ENCODE data around the gene RALGAPA2. TPM values are rescaled to one million over a fixed set of nuclear protein-coding genes. Genes with fewer than 3 reads are reported as not detected.

RALGAPA2 gene
- total RNA-seq, 1 experiment from 2014 or later: 9.8 TPM

DNA sequence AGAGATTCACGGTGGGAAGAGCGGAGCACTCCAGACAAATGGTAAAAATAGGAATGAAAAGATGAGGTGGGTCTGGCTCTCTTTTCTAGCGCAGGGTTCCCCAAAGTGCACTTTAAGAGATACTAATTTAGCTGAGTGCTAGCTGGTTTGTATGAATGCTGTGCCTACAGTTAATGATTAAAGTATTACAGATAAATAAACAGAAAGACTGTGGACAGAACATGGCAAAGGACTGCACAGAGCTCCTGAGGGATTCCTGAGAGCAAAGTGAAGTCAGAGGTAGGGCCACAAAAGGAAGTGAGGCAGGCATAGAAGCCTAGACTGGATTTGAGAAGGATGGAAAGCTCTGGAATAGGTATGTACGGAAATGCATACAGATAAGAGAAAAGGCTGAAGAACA is 230.0 kb downstream of the RALGAPA2 start:
- CTCF ChIA-PET: no interaction called here
- no peak overlapping the region for H2AFZ ChIP-seq (ENCODE audit: low read length)
- peaks cover 15% of the 10 kb centered on the region for H3K4me1 ChIP-seq (ENCODE audit: insufficient read depth, low read length)
- no peak overlapping the region for H3K4me3 ChIP-seq (ENCODE audit: low read length)
- H3K27me3 ChIP-seq (ENCODE audit: low read length): no peaks in the 10 kb centered on the region
- H4K20me1 ChIP-seq (ENCODE audit: low read length): no peaks in the 10 kb centered on the region
- no peaks in the 10 kb centered on the region for H3K36me3 ChIP-seq (ENCODE audit: low read depth, low read length)
- TF ChIP-seq EZH2phosphoT487 (IDR thresholded peaks at IDR 0.05; ENCODE audit: borderline replicate concordance, low read length) (no peak), EZH2 (IDR thresholded peaks at IDR 0.05; ENCODE audit: low read length, unreplicated experiment) (no peak)
- TF ChIP-seq, protein P1, sequence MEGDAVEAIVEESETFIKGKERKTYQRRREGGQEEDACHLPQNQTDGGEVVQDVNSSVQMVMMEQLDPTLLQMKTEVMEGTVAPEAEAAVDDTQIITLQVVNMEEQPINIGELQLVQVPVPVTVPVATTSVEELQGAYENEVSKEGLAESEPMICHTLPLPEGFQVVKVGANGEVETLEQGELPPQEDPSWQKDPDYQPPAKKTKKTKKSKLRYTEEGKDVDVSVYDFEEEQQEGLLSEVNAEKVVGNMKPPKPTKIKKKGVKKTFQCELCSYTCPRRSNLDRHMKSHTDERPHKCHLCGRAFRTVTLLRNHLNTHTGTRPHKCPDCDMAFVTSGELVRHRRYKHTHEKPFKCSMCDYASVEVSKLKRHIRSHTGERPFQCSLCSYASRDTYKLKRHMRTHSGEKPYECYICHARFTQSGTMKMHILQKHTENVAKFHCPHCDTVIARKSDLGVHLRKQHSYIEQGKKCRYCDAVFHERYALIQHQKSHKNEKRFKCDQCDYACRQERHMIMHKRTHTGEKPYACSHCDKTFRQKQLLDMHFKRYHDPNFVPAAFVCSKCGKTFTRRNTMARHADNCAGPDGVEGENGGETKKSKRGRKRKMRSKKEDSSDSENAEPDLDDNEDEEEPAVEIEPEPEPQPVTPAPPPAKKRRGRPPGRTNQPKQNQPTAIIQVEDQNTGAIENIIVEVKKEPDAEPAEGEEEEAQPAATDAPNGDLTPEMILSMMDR (conservative IDR thresholded peaks at IDR 0.05; ENCODE audit: low read depth, low read length): no peak
- no peak overlapping the region for H3K4me2 ChIP-seq (ENCODE audit: low read length)
- DNase-seq (no peak), ATAC-seq (no peak)
- no peak overlapping the region for H3K9ac ChIP-seq (ENCODE audit: low read length)
- H3K9me2 ChIP-seq (replicated peaks; ENCODE audit: low read length): no peaks in the 10 kb centered on the region
- no peaks in the 10 kb centered on the region for H3F3A ChIP-seq (ENCODE audit: low read length, unreplicated experiment)
- no peaks in the 10 kb centered on the region for H3K9me3 ChIP-seq (ENCODE audit: low read length)
- H3K27ac ChIP-seq (ENCODE audit: low read length): no peak overlapping the region
- intact Hi-C loops (cut with micrococcal nuclease): loop anchor here (5.0 kb wide), 1 partner anchor 85 kb away; no protein-coding TSS in a partner anchor
- BruUV-seq (replicated peaks): no TSS peak
- no peaks in the 10 kb centered on the region for H3K79me2 ChIP-seq (ENCODE audit: low read length)
- POLR2A ChIA-PET (ENCODE audit: unreplicated experiment): no interaction called here

DNA sequence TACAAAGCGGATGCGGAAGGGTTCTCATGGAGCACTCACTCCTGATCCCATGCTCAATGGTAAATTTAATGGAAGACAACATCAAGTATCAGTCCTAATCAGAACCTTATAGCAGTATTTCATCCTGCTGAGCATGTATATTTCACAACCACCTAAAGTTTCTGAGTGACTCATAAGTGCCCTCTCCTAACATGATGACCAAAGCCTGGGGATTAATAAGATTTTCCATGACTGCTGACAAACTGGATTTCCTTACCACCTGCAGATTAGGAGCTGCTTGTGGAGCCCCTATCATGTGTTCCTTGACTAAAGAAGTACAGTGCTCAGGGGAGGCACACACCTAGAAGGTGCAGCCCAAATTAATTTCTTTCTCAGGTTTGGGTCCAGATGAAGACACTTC is 231.8 kb downstream of the RALGAPA2 start:
- Histone ChIP-seq H3K36me3 (ENCODE audit: low read depth, low read length) (0 out of 2 replicates have a peak, but pooled peaks cover under 1% of the 10 kb centered on the region), H3K79me2 (ENCODE audit: low read length) (no peaks in the 10 kb centered on the region), H3K9ac (ENCODE audit: low read length) (no peak overlapping the region), H2AFZ (ENCODE audit: low read length) (no peak overlapping the region), H3K4me3 (ENCODE audit: low read length) (no peak overlapping the region), H3K4me2 (ENCODE audit: low read length) (no peak overlapping the region), H3K27ac (ENCODE audit: low read length) (no peak overlapping the region; the same call in 1 of the 2 replicates), H3K4me1 (ENCODE audit: insufficient read depth, low read length) (peaks cover 12% of the 10 kb centered on the region), H4K20me1 (ENCODE audit: low read length) (no peaks in the 10 kb centered on the region), H3K9me3 (ENCODE audit: low read length) (peaks cover 4% of the 10 kb centered on the region; the same call in 1 of the 2 replicates), H3F3A (ENCODE audit: low read length, unreplicated experiment) (no peaks in the 10 kb centered on the region), H3K27me3 (ENCODE audit: low read length) (no peaks in the 10 kb centered on the region), H3K9me2 (replicated peaks; ENCODE audit: low read length) (no peaks in the 10 kb centered on the region)
- intact Hi-C loops (cut with micrococcal nuclease): loop anchor here (5.0 kb wide), 1 partner anchor 87 kb away; no protein-coding TSS in a partner anchor
- ChIA-PET CTCF (no interaction called here), POLR2A (ENCODE audit: unreplicated experiment) (no interaction called here)
- TF ChIP-seq EZH2phosphoT487 (IDR thresholded peaks at IDR 0.05; ENCODE audit: borderline replicate concordance, low read length): no peak
- BruUV-seq (replicated peaks): no TSS peak
- ATAC-seq (peak; percentile 65), DNase-seq (peak; percentile 81)

DNA sequence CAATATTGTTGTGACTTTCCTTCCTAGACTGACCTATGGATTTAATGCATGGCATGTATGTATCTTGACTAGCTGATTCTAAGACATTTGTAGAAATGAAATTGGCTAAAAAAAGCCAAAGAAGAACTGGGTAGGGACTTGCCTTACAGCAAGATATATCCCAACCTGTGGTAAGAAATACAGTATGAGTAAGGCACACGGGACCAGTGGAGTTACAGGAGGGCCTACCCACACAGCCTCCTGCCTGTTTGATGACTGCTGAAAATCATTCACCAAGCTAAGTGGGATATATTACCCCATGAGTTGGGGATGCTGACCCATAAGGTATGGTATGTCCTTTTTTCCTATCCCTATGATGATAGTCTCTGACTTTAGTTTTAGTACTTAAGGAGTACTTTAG is 232.3 kb downstream of the RALGAPA2 start:
- Histone ChIP-seq H4K20me1 (ENCODE audit: low read length) (no peaks in the 10 kb centered on the region), H3K4me3 (ENCODE audit: low read length) (no peak overlapping the region), H3K27ac (ENCODE audit: low read length) (no peak overlapping the region), H3K4me2 (ENCODE audit: low read length) (no peak overlapping the region), H3K36me3 (ENCODE audit: low read depth, low read length) (0 out of 2 replicates have a peak, but pooled peaks cover 5% of the 10 kb centered on the region), H3K27me3 (ENCODE audit: low read length) (no peaks in the 10 kb centered on the region), H3F3A (ENCODE audit: low read length, unreplicated experiment) (no peaks in the 10 kb centered on the region), H3K9me3 (ENCODE audit: low read length) (peaks cover 10% of the 10 kb centered on the region; the same call in 1 of the 2 replicates), H2AFZ (ENCODE audit: low read length) (no peak overlapping the region), H3K79me2 (ENCODE audit: low read length) (no peaks in the 10 kb centered on the region), H3K4me1 (ENCODE audit: insufficient read depth, low read length) (peaks cover 12% of the 10 kb centered on the region), H3K9me2 (replicated peaks; ENCODE audit: low read length) (no peaks in the 10 kb centered on the region), H3K9ac (ENCODE audit: low read length) (no peak overlapping the region)
- TF ChIP-seq, protein P1 (conservative IDR thresholded peaks at IDR 0.05; ENCODE audit: low read depth, low read length): no peak
- no peak for TF ChIP-seq EZH2 (IDR thresholded peaks at IDR 0.05; ENCODE audit: low read length, unreplicated experiment)
- TF ChIP-seq EZH2phosphoT487 (IDR thresholded peaks at IDR 0.05; ENCODE audit: borderline replicate concordance, low read length): no peak
- POLR2A ChIA-PET (ENCODE audit: unreplicated experiment): no interaction called here
- no peak for ATAC-seq
- DNase-seq: no peak
- intact Hi-C loops (cut with micrococcal nuclease): loop anchor here (5.0 kb wide), 1 partner anchor 87 kb away; no protein-coding TSS in a partner anchor
- CTCF ChIA-PET: no interaction called here
- BruUV-seq (replicated peaks): no TSS peak
